Naive thymus-derived CD4-positive, alpha-beta T cell (primary cell): ENCODE results near the gene ESRRA. TPM values are rescaled to one million over a fixed set of nuclear protein-coding genes. Genes with fewer than 3 reads are reported as not detected.

Source experiments
- ATAC-seq: fragments of 150-1000 bp; cut with Tn5 transposase; 2 replicates; pipeline ENCODE4 v1.10.0; 2021; ENCODE audit warnings: mild to moderate bottlenecking, moderate library complexity
- CTCF ChIA-PET: fragments of 350-600 bp; sonication (Branson Sonifier 250); formaldehyde crosslinking; loops from one replicate; lab custom pipeline; 2021; ENCODE audit warnings: antibody characterized with exemption; lab: Charles Lee
- POLR2A ChIA-PET: fragments of 350-600 bp; sonication (Branson Sonifier 250); formaldehyde crosslinking; loops from one replicate; lab custom pipeline; 2021; ENCODE audit warnings: antibody characterized with exemption, inconsistent platforms; lab: Charles Lee
- DNase-seq, 9 donors: peaks; one replicate each; pipeline versions ENCODE4 v3.0.0 to v3.0.0-alpha.2; 2020 to 2022; ENCODE audit warnings: mixed read lengths in 1 of 9
- H3K27ac ChIP-seq: one replicate; pipeline ENCODE4 v1.7.0; 2013; ENCODE audit warnings: mild to moderate bottlenecking, low read depth, low read length, moderate library complexity
- H3K27me3 ChIP-seq, 2 donors: one replicate each; pipeline ENCODE4 v1.7.0; 2013; ENCODE audit warnings: low read length in 2 of 2, mild to moderate bottlenecking in 2 of 2, moderate library complexity in 2 of 2; ENCODE audit not compliant: control insufficient read depth in 2 of 2, insufficient read depth in 2 of 2
- H3K36me3 ChIP-seq, 3 experiments: 1 replicate in 2 of 3; 2 replicates in 1 of 3; pipeline ENCODE4 v1.7.0; 2013; ENCODE audit warnings: low read length in 3 of 3, mild to moderate bottlenecking in 3 of 3, moderate library complexity in 1 of 3; ENCODE audit not compliant: insufficient read depth in 3 of 3, control insufficient read depth in 2 of 3
- H3K4me1 ChIP-seq, 2 donors: one replicate each; pipeline ENCODE4 v1.7.0; 2013; ENCODE audit warnings: low read length in 2 of 2, mild to moderate bottlenecking in 2 of 2, moderate library complexity in 1 of 2; ENCODE audit not compliant: control insufficient read depth in 2 of 2, insufficient read depth in 2 of 2
- H3K4me3 ChIP-seq: 2 replicates; pipeline ENCODE4 v1.7.0; 2013; ENCODE audit warnings: mild to moderate bottlenecking, low read length
- H3K9me3 ChIP-seq, 3 experiments: 1 replicate in 2 of 3; 2 replicates in 1 of 3; pipeline ENCODE4 v1.7.0; 2013; ENCODE audit warnings: low read length in 3 of 3; ENCODE audit not compliant: control insufficient read depth in 2 of 3
- H3K27ac Mint-ChIP-seq, 9 donors: one replicate each; pipeline ENCODE4 v1.8.0; 2020 to 2022; ENCODE audit warnings: mixed read lengths in 9 of 9, mild to moderate bottlenecking in 8 of 9, moderate library complexity in 5 of 9, inconsistent platforms in 2 of 9
- H3K27me3 Mint-ChIP-seq, 5 donors: one replicate each; pipeline ENCODE4 v1.8.0; 2021 to 2022; ENCODE audit warnings: mixed read lengths in 5 of 5, mild to moderate bottlenecking in 1 of 5
- H3K36me3 Mint-ChIP-seq, 5 donors: one replicate each; pipeline ENCODE4 v1.8.0; 2020 to 2022; ENCODE audit warnings: mixed read lengths in 5 of 5, mild to moderate bottlenecking in 3 of 5, inconsistent platforms in 1 of 5
- H3K4me1 Mint-ChIP-seq, 7 donors: one replicate each; pipeline ENCODE4 v1.8.0; 2020 to 2022; ENCODE audit warnings: mixed read lengths in 7 of 7, mild to moderate bottlenecking in 3 of 7, inconsistent platforms in 1 of 7
- H3K4me3 Mint-ChIP-seq, 10 donors: one replicate each; pipeline ENCODE4 v1.8.0; 2020 to 2022; ENCODE audit warnings: mild to moderate bottlenecking in 10 of 10, mixed read lengths in 10 of 10, moderate library complexity in 6 of 10, inconsistent platforms in 2 of 10
- H3K9me3 Mint-ChIP-seq, 11 donors: one replicate each; pipeline ENCODE4 v1.8.0; 2020 to 2022; ENCODE audit warnings: mixed read lengths in 11 of 11, mild to moderate bottlenecking in 4 of 11, inconsistent platforms in 1 of 11, moderate library complexity in 1 of 11
- intact Hi-C, 2 donors: fragments of 100-400 bp; cut with micrococcal nuclease; formaldehyde crosslinking; loops; one replicate each; pipeline ENCODE4 v1.15.1; 2023
- polyA plus RNA-seq, 2 donors: library from polyadenylated mRNA; unstranded; fragments of 300-500 nt; fragmentation: Illumina TruSeq; gene quantifications; one replicate each; pipeline ENCODE4 v1.2.3, GENCODE V29; 2021
- total RNA-seq, 6 experiments: library from RNA in 5 of 6; stranded (reverse) in 5 of 6; gene quantifications; 1 replicate in 5 of 6; 2 replicates in 1 of 6; pipeline ENCODE4 v1.2.3 and lab custom pipeline; 2021 to 2026

Gene ESRRA
- total and polyA plus RNA-seq, 7 experiments from 2014 or later: 5.3 to 42.0 (median 26.8) TPM

- H3K27ac Mint-ChIP-seq: peak overlapping the region in 5 of 9 donors; percentile 17 to 94 (median 93)
- ATAC-seq (no peak), DNase-seq (no peak)
- H3K4me1 Mint-ChIP-seq: peaks cover 23 to 49% (median 30%) of the 10 kb centered on the region in 7 donors
- H3K9me3 ChIP-seq: no peaks in the 10 kb centered on the region
- peaks cover 0 to 16% (median 13%) of the 10 kb centered on the region in 5 donors for H3K36me3 Mint-ChIP-seq
- peaks cover 0 to 2% (median 0%) of the 10 kb centered on the region in 5 donors for H3K27me3 Mint-ChIP-seq
- H3K4me1 ChIP-seq: peaks cover 29 to 30% of the 10 kb centered on the region in 2 donors
- H3K9me3 Mint-ChIP-seq: no peaks in the 10 kb centered on the region
- H3K4me3 ChIP-seq: peak overlapping the region; percentile 73
- H3K4me3 Mint-ChIP-seq: peak overlapping the region; percentile 81 to 91 (median 88)
- POLR2A ChIA-PET: interaction anchor here (1.0 to 3.6 kb wide), 3 partner anchors 23 to 135 kb away, joined by 3 to 38 read pairs (median 12); partner anchors contain the start of genes FERMT3, PRDX5 and TRMT112
- intact Hi-C loops: loop anchor here in 1 of 2 donors (2.0 kb wide), 1 partner anchor 71 kb away; no protein-coding TSS in a partner anchor
- H3K27ac ChIP-seq: peak overlapping the region; percentile 89
- H3K27me3 ChIP-seq: no peaks in the 10 kb centered on the region
- H3K36me3 ChIP-seq: peaks cover 0 to 30% (median 12%) of the 10 kb centered on the region in 3 experiments
- CTCF ChIA-PET: interaction anchor here (1.3 kb wide), 1 partner anchor 23 kb away, joined by 5 read pairs; the partner anchor contains the start of genes PRDX5 and TRMT112
These were observed 36.1 kb downstream of the ESRRA start for GRCh38 chr11:64341429-64341828.

- POLR2A ChIA-PET: interaction anchor here (0.9 to 3.6 kb wide), 7 partner anchors 9 to 135 kb away, joined by 3 to 38 read pairs (median 4); partner anchors contain the start of genes ESRRA, FERMT3, PRDX5 and TRMT112
- intact Hi-C loops: loop anchor here (1.0 to 2.0 kb wide), 2 partner anchors 13 to 71 kb away; no protein-coding TSS in a partner anchor
- peak overlapping the region in 3 of 9 donors; percentile 25 to 75 (median 42) for H3K27ac Mint-ChIP-seq
These were observed 36.8 kb downstream of the ESRRA start for GRCh38 chr11:64341851-64342791.

GRCh38 chr11:64342869-64343745 lies 37.8 kb downstream of the ESRRA start:
- ChIA-PET POLR2A (interaction anchor here (0.9 to 3.6 kb wide), 5 partner anchors 10 to 38 kb away, joined by 3 to 38 read pairs (median 4); partner anchors contain the start of genes ESRRA, PRDX5 and TRMT112), CTCF (interaction anchor here (0.8 kb wide), 1 partner anchor 262 kb away, joined by 3 read pairs; no protein-coding TSS in a partner anchor)
- Histone ChIP-seq H3K27ac (no peak overlapping the region), H3K36me3 (peaks cover 0 to 27% (median 8%) of the 10 kb centered on the region in 3 experiments), H3K4me3 (no peak overlapping the region), H3K9me3 (no peaks in the 10 kb centered on the region), H3K27me3 (no peaks in the 10 kb centered on the region), H3K4me1 (peaks cover 29 to 30% of the 10 kb centered on the region in 2 donors)
- Mint-ChIP-seq H3K9me3 (no peaks in the 10 kb centered on the region), H3K4me3 (peak overlapping the region in 7 of 10 donors; percentile 27 to 91 (median 76)), H3K27me3 (peaks cover 0 to 2% (median 0%) of the 10 kb centered on the region in 5 donors), H3K4me1 (peaks cover 23 to 43% (median 27%) of the 10 kb centered on the region in 7 donors), H3K27ac (peak overlapping the region in 3 of 9 donors; percentile 38 to 75 (median 42)), H3K36me3 (peaks cover 0 to 12% (median 7%) of the 10 kb centered on the region in 5 donors)
- no peak for DNase-seq
- ATAC-seq: peak; percentile 4
- intact Hi-C loops: loop anchor here in 1 of 2 donors (1.0 kb wide), 1 partner anchor 12 kb away; no protein-coding TSS in a partner anchor

More at GRCh38 chr11:64341851-64342791, 36.8 kb downstream of the ESRRA start:
- DNase-seq (peak; percentile 82 to 96 (median 88)), ATAC-seq (peak; percentile 80)
- no peaks in the 10 kb centered on the region for H3K9me3 Mint-ChIP-seq
- peaks cover 0 to 16% (median 13%) of the 10 kb centered on the region in 5 donors for H3K36me3 Mint-ChIP-seq
- no peaks in the 10 kb centered on the region for H3K27me3 ChIP-seq
- no peaks in the 10 kb centered on the region for H3K9me3 ChIP-seq
- H3K4me1 ChIP-seq: peaks cover 29 to 30% of the 10 kb centered on the region in 2 donors
- peak overlapping the region; percentile 40 for H3K27ac ChIP-seq
- H3K36me3 ChIP-seq: peaks cover 0 to 30% (median 12%) of the 10 kb centered on the region in 3 experiments
- H3K27me3 Mint-ChIP-seq: peaks cover 0 to 2% (median 0%) of the 10 kb centered on the region in 5 donors
- CTCF ChIA-PET: interaction anchor here (0.8 to 1.3 kb wide), 2 partner anchors 24 to 263 kb away, joined by 3 to 5 read pairs; partner anchors contain the start of genes PRDX5 and TRMT112
- H3K4me3 Mint-ChIP-seq: peak overlapping the region in 9 of 10 donors; percentile 9 to 91 (median 76)
- no peak overlapping the region for H3K4me3 ChIP-seq
- peaks cover 23 to 49% (median 30%) of the 10 kb centered on the region in 7 donors for H3K4me1 Mint-ChIP-seq

GRCh38 chr11:64343767-64344559 lies 38.6 kb downstream of the ESRRA start:
- Mint-ChIP-seq H3K9me3 (no peaks in the 10 kb centered on the region), H3K27me3 (peaks cover 0 to 2% (median 0%) of the 10 kb centered on the region in 5 donors), H3K36me3 (peaks cover 0 to 12% (median 5%) of the 10 kb centered on the region in 5 donors), H3K4me1 (peaks cover 21 to 37% (median 25%) of the 10 kb centered on the region in 7 donors), H3K4me3 (no peak overlapping the region), H3K27ac (no peak overlapping the region)
- ChIA-PET CTCF (interaction anchor here (2.8 kb wide), 1 partner anchor 139 kb away, joined by 10 read pairs; no protein-coding TSS in a partner anchor), POLR2A (interaction anchor here (0.8 to 1.5 kb wide), 2 partner anchors 10 to 26 kb away, joined by 3 to 5 read pairs; partner anchors contain the start of gene PRDX5)
- H3K36me3 ChIP-seq: peaks cover 0 to 36% (median 8%) of the 10 kb centered on the region in 3 experiments
- H3K27me3 ChIP-seq: no peaks in the 10 kb centered on the region
- ATAC-seq: no peak
- H3K9me3 ChIP-seq: no peaks in the 10 kb centered on the region
- H3K4me1 ChIP-seq: peaks cover 27 to 28% of the 10 kb centered on the region in 2 donors
- no peak overlapping the region for H3K27ac ChIP-seq
- no peak overlapping the region for H3K4me3 ChIP-seq
- no peak for DNase-seq
- intact Hi-C loops: no loop called here

GRCh38 chr11:64344787-64345186 lies 39.5 kb downstream of the ESRRA start:
- Mint-ChIP-seq H3K9me3 (no peaks in the 10 kb centered on the region), H3K27me3 (peaks cover 0 to 2% (median 0%) of the 10 kb centered on the region in 5 donors), H3K4me1 (peaks cover 13 to 29% (median 17%) of the 10 kb centered on the region in 7 donors), H3K27ac (peak overlapping the region in 1 of 9 donors; percentile 16), H3K4me3 (no peak overlapping the region), H3K36me3 (peaks cover 0 to 12% (median 5%) of the 10 kb centered on the region in 5 donors)
- ChIA-PET CTCF (interaction anchor here (2.8 kb wide), 1 partner anchor 140 kb away, joined by 10 read pairs; no protein-coding TSS in a partner anchor), POLR2A (interaction anchor here (0.6 kb wide), 1 partner anchor 34 kb away, joined by 3 read pairs; no protein-coding TSS in a partner anchor)
- no peak overlapping the region for H3K27ac ChIP-seq
- H3K27me3 ChIP-seq: no peaks in the 10 kb centered on the region
- DNase-seq (no peak), ATAC-seq (no peak)
- peaks cover 19 to 20% of the 10 kb centered on the region in 2 donors for H3K4me1 ChIP-seq
- no peaks in the 10 kb centered on the region for H3K9me3 ChIP-seq
- intact Hi-C loops: no loop called here
- H3K4me3 ChIP-seq: no peak overlapping the region
- H3K36me3 ChIP-seq: peaks cover 0 to 43% (median 8%) of the 10 kb centered on the region in 3 experiments
